ENCODE data around the gene DSG4.

DNA sequence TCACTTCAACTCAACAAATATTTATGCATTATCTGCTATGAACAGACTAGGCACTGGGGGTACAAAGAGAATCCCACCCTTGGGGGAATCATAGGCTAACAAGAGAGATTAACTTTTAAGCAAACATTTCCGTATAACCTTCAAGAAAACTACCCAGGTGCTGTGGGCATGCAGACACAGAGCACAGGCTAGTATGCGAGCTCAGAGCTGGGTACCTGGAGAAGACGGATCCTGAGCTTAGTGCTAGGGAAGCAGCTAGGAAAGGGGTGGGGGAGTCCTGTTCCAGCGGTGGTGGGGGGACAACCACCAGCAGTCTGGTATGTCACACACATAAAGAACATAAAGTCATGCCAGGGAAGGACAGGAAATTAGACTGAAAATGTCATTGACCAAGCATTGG, 53.5 kb downstream of the DSG4 start:
- TF ChIP-seq ZNF274 (IDR thresholded peaks at IDR 0.05; ENCODE audit: low read depth, low read length) (no peak), YY1 (IDR thresholded peaks at IDR 0.05; ENCODE audit: insufficient read depth, insufficient read length) (no peak)
